ENCODE data around the gene MISP3.
"Not testable (repeated sequence)": the region's sequence is repeated elsewhere in the genome, so short reads cannot be mapped to it uniquely, and the experiment has no call there.

MISP3 gene

GRCh38 chr19:14050512-14050911, 22.1 kb upstream of the MISP3 start:
- no peaks in the 10 kb centered on the region for H3K27me3 ChIP-seq (ENCODE audit: insufficient read depth, poor library complexity, severe bottlenecking)
- DNase-seq (ENCODE audit: low spot score), result no peak

GRCh38 chr19:14050961-14051360, 21.6 kb upstream of the MISP3 start:
- not testable (repeated sequence) for H3K27me3 ChIP-seq (ENCODE audit: insufficient read depth, poor library complexity, severe bottlenecking); ATAC-seq (ENCODE audit: low read depth)

More at GRCh38 chr19:14050512-14050911, 22.1 kb upstream of the MISP3 start:
- TF ChIP-seq CTCF (IDR thresholded peaks at IDR 0.05; ENCODE audit: poor library complexity, severe bottlenecking), result no peak
- no peak overlapping the region for H3K4me3 ChIP-seq (ENCODE audit: severe bottlenecking)
- H3K36me3 ChIP-seq (ENCODE audit: low read depth), result no peaks in the 10 kb centered on the region
- no peaks in the 10 kb centered on the region for H3K4me1 ChIP-seq (ENCODE audit: insufficient read depth, poor library complexity, severe bottlenecking)
- no peak overlapping the region for H3K27ac ChIP-seq (ENCODE audit: poor library complexity, severe bottlenecking)
- no peaks in the 10 kb centered on the region for H3K9me3 ChIP-seq (ENCODE audit: severe bottlenecking)
- no peak for ATAC-seq (ENCODE audit: low read depth)

GRCh38 chr19:14051980-14052379, 20.6 kb upstream of the MISP3 start:
- no peaks in the 10 kb centered on the region for H3K27me3 ChIP-seq (ENCODE audit: insufficient read depth, poor library complexity, severe bottlenecking)
- DNase-seq (ENCODE audit: low spot score) (no peak), ATAC-seq (ENCODE audit: low read depth) (no peak)
- H3K27ac ChIP-seq (ENCODE audit: poor library complexity, severe bottlenecking), result no peak overlapping the region
- H3K36me3 ChIP-seq (ENCODE audit: low read depth), result no peaks in the 10 kb centered on the region
- no peaks in the 10 kb centered on the region for H3K9me3 ChIP-seq (ENCODE audit: severe bottlenecking)
- H3K4me1 ChIP-seq (ENCODE audit: insufficient read depth, poor library complexity, severe bottlenecking), result no peaks in the 10 kb centered on the region
- H3K4me3 ChIP-seq (ENCODE audit: severe bottlenecking), result no peak overlapping the region
- no peak for TF ChIP-seq CTCF (IDR thresholded peaks at IDR 0.05; ENCODE audit: poor library complexity, severe bottlenecking)

More at GRCh38 chr19:14050961-14051360, 21.6 kb upstream of the MISP3 start:
- H3K4me3 ChIP-seq (ENCODE audit: severe bottlenecking); H3K27ac ChIP-seq (ENCODE audit: poor library complexity, severe bottlenecking); H3K9me3 ChIP-seq (ENCODE audit: severe bottlenecking); DNase-seq (ENCODE audit: low spot score); H3K4me1 ChIP-seq (ENCODE audit: insufficient read depth, poor library complexity, severe bottlenecking); H3K36me3 ChIP-seq (ENCODE audit: low read depth): not testable (repeated sequence)

GRCh38 chr19:14052470-14052869, 20.1 kb upstream of the MISP3 start:
- Histone ChIP-seq H3K4me1 (ENCODE audit: insufficient read depth, poor library complexity, severe bottlenecking) (no peaks in the 10 kb centered on the region), H3K4me3 (ENCODE audit: severe bottlenecking) (no peak overlapping the region), H3K27me3 (ENCODE audit: insufficient read depth, poor library complexity, severe bottlenecking) (no peaks in the 10 kb centered on the region), H3K27ac (ENCODE audit: poor library complexity, severe bottlenecking) (no peak overlapping the region), H3K9me3 (ENCODE audit: severe bottlenecking) (no peaks in the 10 kb centered on the region), H3K36me3 (ENCODE audit: low read depth) (no peaks in the 10 kb centered on the region)
- no peak for ATAC-seq (ENCODE audit: low read depth)
- DNase-seq (ENCODE audit: low spot score), result no peak
- TF ChIP-seq CTCF (IDR thresholded peaks at IDR 0.05; ENCODE audit: poor library complexity, severe bottlenecking), result no peak

GRCh38 chr19:14053032-14053431, 19.6 kb upstream of the MISP3 start:
- Histone ChIP-seq H3K27me3 (ENCODE audit: insufficient read depth, poor library complexity, severe bottlenecking) (peaks cover 3% of the 10 kb centered on the region), H3K36me3 (ENCODE audit: low read depth) (no peaks in the 10 kb centered on the region), H3K4me3 (ENCODE audit: severe bottlenecking) (no peak overlapping the region), H3K27ac (ENCODE audit: poor library complexity, severe bottlenecking) (no peak overlapping the region), H3K9me3 (ENCODE audit: severe bottlenecking) (no peaks in the 10 kb centered on the region), H3K4me1 (ENCODE audit: insufficient read depth, poor library complexity, severe bottlenecking) (no peaks in the 10 kb centered on the region)
- DNase-seq (ENCODE audit: low spot score), result no peak
- no peak for ATAC-seq (ENCODE audit: low read depth)
- TF ChIP-seq CTCF (IDR thresholded peaks at IDR 0.05; ENCODE audit: poor library complexity, severe bottlenecking), result no peak
